ENCODE data around the gene ARNT2.

ARNT2 gene

DNA sequence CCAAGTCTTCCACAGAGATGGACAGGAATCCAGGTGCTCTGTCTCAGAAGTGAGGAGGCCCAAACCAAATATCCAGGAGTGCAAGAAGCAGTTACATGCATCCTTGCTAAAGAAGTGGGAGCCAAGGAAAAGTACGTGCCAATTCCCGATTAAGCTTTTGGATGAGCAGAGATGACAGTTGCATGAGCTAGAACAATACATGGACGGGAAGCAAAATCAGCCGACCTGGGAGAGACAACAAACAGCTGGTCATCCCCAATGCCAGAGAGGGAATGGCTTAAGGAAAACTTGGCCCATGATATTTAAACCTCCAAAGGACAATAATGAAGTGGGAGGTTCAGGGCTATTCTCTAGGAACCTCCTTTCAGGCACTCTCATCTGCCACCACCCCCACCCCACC is 204.9 kb downstream of the ARNT2 start:
- Histone ChIP-seq H2AK5ac (ENCODE audit: low read length) (no peak overlapping the region), H3K4me3 (ENCODE audit: low read length) (no peak overlapping the region), H3K18ac (ENCODE audit: low read length) (no peak overlapping the region), H3K4me1 (ENCODE audit: control insufficient read depth, low read depth, low read length) (peaks cover 12% of the 10 kb centered on the region), H3K23ac (ENCODE audit: low read length) (no peak overlapping the region), H2BK15ac (replicated peaks; ENCODE audit: low read depth) (no peak overlapping the region), H3K79me2 (ENCODE audit: control insufficient read depth, insufficient read depth, low read length) (no peaks in the 10 kb centered on the region), H3K9ac (ENCODE audit: low read length) (no peak overlapping the region), H2BK120ac (ENCODE audit: low read depth, low read length) (no peak overlapping the region), H3K36me3 (ENCODE audit: control insufficient read depth, insufficient read depth, low read length) (no peaks in the 10 kb centered on the region), H3K4ac (ENCODE audit: low read depth, low read length) (no peak overlapping the region), H2BK5ac (ENCODE audit: low read length) (no peak overlapping the region), H3K79me1 (ENCODE audit: low read length) (no peaks in the 10 kb centered on the region), H3K27me3 (ENCODE audit: insufficient read depth, low read length, poor library complexity) (no peaks in the 10 kb centered on the region), H3K56ac (ENCODE audit: low read length) (no peak overlapping the region), H3K27ac (ENCODE audit: low read depth, low read length) (no peak overlapping the region), H4K5ac (ENCODE audit: low read length) (no peak overlapping the region), H3K4me2 (ENCODE audit: low read length) (no peak overlapping the region), H4K8ac (ENCODE audit: low read depth, low read length) (no peak overlapping the region)
- DNase-seq = no peak
- no CpG with 5 or more reads among the region's 4 CpGs for WGBS (ENCODE audit: extremely low coverage, insufficient coverage, low lambda C conversion rate)

- WGBS (ENCODE audit: extremely low coverage, insufficient coverage, low lambda C conversion rate) = no CpG with 5 or more reads among the region's 4 CpGs
- no peak overlapping the region for H4K5ac ChIP-seq (ENCODE audit: low read length)
Measured at GRCh38 chr15:80609512-80609946, 205.3 kb downstream of the ARNT2 start.

GRCh38 chr15:80611543-80612080 is 207.4 kb downstream of the ARNT2 start:
- WGBS (ENCODE audit: extremely low coverage, insufficient coverage, low lambda C conversion rate) = no CpG with 5 or more reads among the region's 7 CpGs
- Histone ChIP-seq H3K23ac (ENCODE audit: low read length) (no peak overlapping the region), H2BK120ac (ENCODE audit: low read depth, low read length) (no peak overlapping the region), H2AK5ac (ENCODE audit: low read length) (no peak overlapping the region), H4K8ac (ENCODE audit: low read depth, low read length) (no peak overlapping the region), H3K79me2 (ENCODE audit: control insufficient read depth, insufficient read depth, low read length) (no peaks in the 10 kb centered on the region), H3K9ac (ENCODE audit: low read length) (no peak overlapping the region), H3K56ac (ENCODE audit: low read length) (no peak overlapping the region), H3K18ac (ENCODE audit: low read length) (no peak overlapping the region), H3K79me1 (ENCODE audit: low read length) (no peaks in the 10 kb centered on the region), H3K4me2 (ENCODE audit: low read length) (no peak overlapping the region), H4K5ac (ENCODE audit: low read length) (no peak overlapping the region), H3K4me1 (ENCODE audit: control insufficient read depth, low read depth, low read length) (no peaks in the 10 kb centered on the region), H3K27ac (ENCODE audit: low read depth, low read length) (no peak overlapping the region), H3K4ac (ENCODE audit: low read depth, low read length) (no peak overlapping the region), H2BK15ac (replicated peaks; ENCODE audit: low read depth) (no peak overlapping the region), H3K36me3 (ENCODE audit: control insufficient read depth, insufficient read depth, low read length) (no peaks in the 10 kb centered on the region), H3K27me3 (ENCODE audit: insufficient read depth, low read length, poor library complexity) (no peaks in the 10 kb centered on the region), H2BK5ac (ENCODE audit: low read length) (no peak overlapping the region), H3K4me3 (ENCODE audit: low read length) (no peak overlapping the region)
- DNase-seq = no peak

More at GRCh38 chr15:80609512-80609946, 205.3 kb downstream of the ARNT2 start:
- Histone ChIP-seq H3K4me2 (ENCODE audit: low read length) (no peak overlapping the region), H3K23ac (ENCODE audit: low read length) (no peak overlapping the region), H3K36me3 (ENCODE audit: control insufficient read depth, insufficient read depth, low read length) (no peaks in the 10 kb centered on the region), H2BK15ac (replicated peaks; ENCODE audit: low read depth) (no peak overlapping the region), H3K79me1 (ENCODE audit: low read length) (no peaks in the 10 kb centered on the region), H2AK5ac (ENCODE audit: low read length) (no peak overlapping the region), H3K27me3 (ENCODE audit: insufficient read depth, low read length, poor library complexity) (no peaks in the 10 kb centered on the region), H3K27ac (ENCODE audit: low read depth, low read length) (no peak overlapping the region), H4K8ac (ENCODE audit: low read depth, low read length) (no peak overlapping the region), H3K4me1 (ENCODE audit: control insufficient read depth, low read depth, low read length) (peaks cover 10% of the 10 kb centered on the region), H2BK5ac (ENCODE audit: low read length) (no peak overlapping the region), H3K79me2 (ENCODE audit: control insufficient read depth, insufficient read depth, low read length) (no peaks in the 10 kb centered on the region), H2BK120ac (ENCODE audit: low read depth, low read length) (no peak overlapping the region), H3K9ac (ENCODE audit: low read length) (no peak overlapping the region), H3K56ac (ENCODE audit: low read length) (no peak overlapping the region), H3K4me3 (ENCODE audit: low read length) (no peak overlapping the region), H3K4ac (ENCODE audit: low read depth, low read length) (no peak overlapping the region), H3K18ac (ENCODE audit: low read length) (no peak overlapping the region)
- DNase-seq = no peak

GRCh38 chr15:80612118-80612823 is 208.1 kb downstream of the ARNT2 start:
- Histone ChIP-seq H3K4me1 (ENCODE audit: control insufficient read depth, low read depth, low read length) (no peaks in the 10 kb centered on the region), H3K79me1 (ENCODE audit: low read length) (no peaks in the 10 kb centered on the region), H3K4me2 (ENCODE audit: low read length) (no peak overlapping the region), H2BK15ac (replicated peaks; ENCODE audit: low read depth) (no peak overlapping the region), H3K56ac (ENCODE audit: low read length) (no peak overlapping the region), H2BK5ac (ENCODE audit: low read length) (no peak overlapping the region), H3K4me3 (ENCODE audit: low read length) (no peak overlapping the region), H3K27ac (ENCODE audit: low read depth, low read length) (no peak overlapping the region), H3K18ac (ENCODE audit: low read length) (no peak overlapping the region), H4K5ac (ENCODE audit: low read length) (no peak overlapping the region), H3K4ac (ENCODE audit: low read depth, low read length) (no peak overlapping the region), H3K9ac (ENCODE audit: low read length) (no peak overlapping the region), H4K8ac (ENCODE audit: low read depth, low read length) (no peak overlapping the region), H3K27me3 (ENCODE audit: insufficient read depth, low read length, poor library complexity) (no peaks in the 10 kb centered on the region), H2AK5ac (ENCODE audit: low read length) (no peak overlapping the region), H2BK120ac (ENCODE audit: low read depth, low read length) (no peak overlapping the region), H3K79me2 (ENCODE audit: control insufficient read depth, insufficient read depth, low read length) (no peaks in the 10 kb centered on the region), H3K36me3 (ENCODE audit: control insufficient read depth, insufficient read depth, low read length) (no peaks in the 10 kb centered on the region), H3K23ac (ENCODE audit: low read length) (no peak overlapping the region)
- no CpG with 5 or more reads among the region's 7 CpGs for WGBS (ENCODE audit: extremely low coverage, insufficient coverage, low lambda C conversion rate)
- DNase-seq = no peak

- H3K27me3 ChIP-seq (ENCODE audit: insufficient read depth, low read length, poor library complexity) = no peaks in the 10 kb centered on the region
- H4K8ac ChIP-seq (ENCODE audit: low read depth, low read length) = no peak overlapping the region
- no peaks in the 10 kb centered on the region for H3K79me2 ChIP-seq (ENCODE audit: control insufficient read depth, insufficient read depth, low read length)
- no peak overlapping the region for H4K5ac ChIP-seq (ENCODE audit: low read length)
- WGBS (ENCODE audit: extremely low coverage, insufficient coverage, low lambda C conversion rate) = no CpG with 5 or more reads among the region's 10 CpGs
- H2BK15ac ChIP-seq (replicated peaks; ENCODE audit: low read depth) = no peak overlapping the region
- no peaks in the 10 kb centered on the region for H3K4me1 ChIP-seq (ENCODE audit: control insufficient read depth, low read depth, low read length)
- no peak overlapping the region for H3K23ac ChIP-seq (ENCODE audit: low read length)
- H3K56ac ChIP-seq (ENCODE audit: low read length) = no peak overlapping the region
- H3K9ac ChIP-seq (ENCODE audit: low read length) = no peak overlapping the region
- H3K18ac ChIP-seq (ENCODE audit: low read length) = no peak overlapping the region
- H3K27ac ChIP-seq (ENCODE audit: low read depth, low read length) = no peak overlapping the region
- H3K4me2 ChIP-seq (ENCODE audit: low read length) = no peak overlapping the region
- H2BK120ac ChIP-seq (ENCODE audit: low read depth, low read length) = no peak overlapping the region
- H2AK5ac ChIP-seq (ENCODE audit: low read length) = no peak overlapping the region
- no peaks in the 10 kb centered on the region for H3K36me3 ChIP-seq (ENCODE audit: control insufficient read depth, insufficient read depth, low read length)
- peak; percentile 18 for DNase-seq
- no peaks in the 10 kb centered on the region for H3K79me1 ChIP-seq (ENCODE audit: low read length)
- H3K4ac ChIP-seq (ENCODE audit: low read depth, low read length) = no peak overlapping the region
- H3K4me3 ChIP-seq (ENCODE audit: low read length) = no peak overlapping the region
- H2BK5ac ChIP-seq (ENCODE audit: low read length) = no peak overlapping the region
Measured at GRCh38 chr15:80613762-80614365, 209.7 kb downstream of the ARNT2 start.
